Stimulated activated CD4-positive, alpha-beta T cell treated with anti-CD3 and anti-CD28 coated beads, Interleukin-1b, Interleukin-23, amount 100 ng/mL, for 4 hours (primary cell): ENCODE measurements around the gene NOS3.
A peak's percentile ranks its signal among the peaks of the same experiment; 100 is the strongest.

Experiments
- DNase-seq, 2 donors: peaks; one replicate each; pipeline ENCODE4 v3.0.0-alpha.2; 2020; ENCODE audit warnings: low read depth in 2 of 2

Gene NOS3

DNA sequence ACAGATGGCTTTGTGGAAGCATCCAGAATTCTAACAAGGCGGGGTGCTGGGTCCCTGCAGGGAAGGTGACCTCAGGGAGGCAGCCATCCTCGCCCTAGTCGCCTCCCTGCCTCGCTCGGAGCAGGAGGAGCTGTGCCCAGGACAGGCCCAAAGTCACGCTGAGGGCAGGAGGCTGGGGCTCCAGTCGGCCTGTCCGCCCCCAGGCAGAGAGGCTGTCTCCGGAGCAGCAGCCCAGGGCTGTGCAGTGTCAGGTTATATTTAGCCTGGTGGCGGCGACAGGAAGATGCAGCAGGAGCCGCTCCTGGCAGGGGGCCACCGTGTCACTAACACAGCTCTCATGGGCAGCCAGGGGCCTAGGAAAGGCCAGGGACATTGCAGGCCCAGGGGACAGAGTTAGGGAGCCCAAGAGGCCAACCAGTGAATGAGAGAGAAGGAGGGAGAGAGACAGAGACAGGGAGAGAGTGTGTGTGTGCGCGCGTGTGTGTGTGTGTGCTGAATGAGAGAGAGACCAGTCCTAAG is 26.2 kb upstream of the NOS3 start:
- DNase-seq: no peak

DNA sequence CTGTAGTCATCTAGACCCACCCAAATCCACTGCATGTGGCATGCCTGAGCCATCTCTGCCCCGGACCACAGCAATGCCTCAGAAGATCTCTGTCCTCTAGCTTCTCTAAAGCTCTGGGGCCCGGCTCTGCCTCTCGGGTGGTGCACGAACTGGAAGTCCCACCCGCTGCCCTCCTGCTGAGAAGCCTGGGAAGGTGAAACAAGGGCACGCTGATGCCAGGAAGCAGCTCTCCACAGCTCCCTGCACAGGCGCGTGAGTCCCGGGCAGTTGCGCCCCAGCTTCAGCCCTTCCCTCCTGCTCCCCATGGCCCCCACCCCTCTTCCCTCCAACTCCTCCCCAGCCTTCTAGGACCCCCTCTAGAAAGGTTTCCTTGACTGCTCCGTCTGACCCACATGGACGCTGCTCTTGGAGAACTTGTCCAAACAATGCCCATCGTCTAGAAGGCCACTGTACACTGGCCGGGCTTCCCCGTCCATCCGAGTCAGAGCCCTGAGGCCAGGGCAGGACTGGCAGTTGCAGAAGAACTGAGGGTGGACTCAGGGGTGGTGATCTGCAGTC is 25.5 kb upstream of the NOS3 start:
- no peak for DNase-seq

GRCh38 chr7:150966002-150966401 is 24.8 kb upstream of the NOS3 start:
- no peak for DNase-seq

- DNase-seq: no peak
Measured at GRCh38 chr7:150967349-150967748, 23.5 kb upstream of the NOS3 start.

GRCh38 chr7:150968056-150968733 is 22.6 kb upstream of the NOS3 start:
- DNase-seq: no peak

DNA sequence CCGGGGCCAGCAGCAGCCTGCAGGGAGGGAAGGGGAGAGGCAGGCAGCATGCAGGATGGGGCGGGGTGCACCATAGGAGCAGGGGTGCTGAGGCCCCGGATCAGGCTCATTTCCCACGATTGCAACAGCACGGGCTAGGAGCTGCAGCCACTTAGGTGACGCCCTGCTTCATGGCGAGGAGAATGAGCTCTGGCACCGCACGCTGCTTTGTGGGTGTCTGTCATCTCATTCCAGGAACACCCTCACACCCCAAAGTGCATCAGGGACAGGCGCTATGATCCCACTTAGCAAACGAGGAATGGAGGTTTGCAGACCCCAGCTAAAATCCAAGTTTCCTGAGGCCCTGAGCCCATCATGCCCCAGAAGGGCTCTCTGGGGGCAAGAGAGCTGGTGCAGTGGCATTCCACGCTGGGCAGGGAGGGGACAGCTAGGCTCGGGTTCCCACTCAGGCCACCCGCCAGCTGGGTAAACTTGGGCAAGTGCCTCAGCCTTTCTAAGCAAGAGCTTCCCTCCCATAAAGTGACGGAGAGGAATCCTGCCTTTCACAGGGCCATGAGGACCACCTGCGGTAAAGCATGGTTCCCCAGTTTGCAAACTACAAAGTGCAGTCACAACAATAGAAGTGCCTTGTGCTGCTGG is 22.0 kb upstream of the NOS3 start:
- DNase-seq: no peak

GRCh38 chr7:150969475-150969874 is 21.3 kb upstream of the NOS3 start:
- DNase-seq: no peak

GRCh38 chr7:150970424-150970823 is 20.4 kb upstream of the NOS3 start:
- DNase-seq: no peak

GRCh38 chr7:150971242-150972022 is 19.4 kb upstream of the NOS3 start:
- DNase-seq: no peak

DNA sequence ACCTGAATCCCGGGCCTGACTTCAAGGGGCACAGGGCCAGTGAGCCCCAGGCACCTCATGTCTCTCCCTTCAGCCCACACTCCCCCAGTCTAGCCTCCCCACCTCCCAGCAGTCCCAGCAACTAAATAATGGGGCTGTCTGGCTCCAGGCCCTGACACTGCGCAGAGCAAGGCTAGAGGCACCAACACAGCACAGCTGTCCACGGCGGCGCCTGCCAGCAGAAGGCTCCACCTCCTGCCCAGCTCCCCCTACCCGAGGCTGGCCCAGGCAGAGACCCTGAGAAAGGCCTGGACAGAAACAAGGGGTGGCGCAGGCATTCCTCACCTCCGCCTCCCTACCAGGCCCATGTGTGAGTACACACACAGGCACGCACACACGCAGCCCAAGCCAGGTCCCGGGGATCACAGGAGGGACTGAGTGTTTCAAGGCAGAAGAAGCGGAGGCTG is 18.8 kb upstream of the NOS3 start:
- no peak for DNase-seq

- DNase-seq: no peak
Measured at GRCh38 chr7:150972741-150973140, 18.1 kb upstream of the NOS3 start.

DNA sequence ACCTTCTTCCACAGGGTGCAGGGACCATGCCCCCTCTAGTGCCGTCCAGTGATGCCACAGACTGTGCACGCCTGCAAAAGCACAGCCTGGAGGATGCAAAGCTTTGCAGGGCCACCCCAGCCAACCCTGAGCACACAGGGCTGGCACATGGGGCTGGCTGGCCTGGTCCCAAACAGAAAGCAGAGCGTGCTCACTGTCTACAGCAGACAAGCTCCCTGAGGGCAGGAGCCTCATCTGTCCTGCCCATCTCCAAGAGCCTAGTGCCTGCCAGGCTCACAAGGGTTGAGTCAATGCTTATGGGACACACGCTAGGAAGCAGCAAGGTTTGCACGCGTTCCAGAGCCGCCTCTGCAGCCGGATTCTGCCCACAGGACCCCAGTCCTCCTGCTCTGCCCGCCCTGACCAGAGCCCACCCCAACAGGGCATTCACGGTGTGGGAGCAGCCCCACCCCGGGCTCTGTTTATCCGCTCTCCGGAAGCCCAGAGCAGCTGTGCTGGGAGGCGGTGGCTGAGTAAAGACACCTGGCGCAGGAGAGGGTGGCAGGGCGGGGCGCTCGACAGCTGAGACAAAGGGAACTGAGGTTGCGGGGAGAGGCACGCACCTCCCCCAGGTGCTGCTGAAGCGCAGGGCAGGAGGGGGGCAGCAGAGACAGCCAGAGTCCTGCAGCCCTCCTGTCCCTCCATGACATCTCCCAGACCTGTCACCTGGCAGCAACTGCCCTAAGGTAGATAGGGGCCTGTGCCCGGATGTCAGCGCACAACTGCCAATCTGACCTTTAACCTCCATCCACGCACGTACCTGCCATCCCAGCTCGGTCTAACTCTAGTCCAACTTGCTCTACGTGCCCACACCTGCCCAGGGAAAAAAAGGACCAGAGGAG is 17.0 kb upstream of the NOS3 start:
- no peak for DNase-seq

DNA sequence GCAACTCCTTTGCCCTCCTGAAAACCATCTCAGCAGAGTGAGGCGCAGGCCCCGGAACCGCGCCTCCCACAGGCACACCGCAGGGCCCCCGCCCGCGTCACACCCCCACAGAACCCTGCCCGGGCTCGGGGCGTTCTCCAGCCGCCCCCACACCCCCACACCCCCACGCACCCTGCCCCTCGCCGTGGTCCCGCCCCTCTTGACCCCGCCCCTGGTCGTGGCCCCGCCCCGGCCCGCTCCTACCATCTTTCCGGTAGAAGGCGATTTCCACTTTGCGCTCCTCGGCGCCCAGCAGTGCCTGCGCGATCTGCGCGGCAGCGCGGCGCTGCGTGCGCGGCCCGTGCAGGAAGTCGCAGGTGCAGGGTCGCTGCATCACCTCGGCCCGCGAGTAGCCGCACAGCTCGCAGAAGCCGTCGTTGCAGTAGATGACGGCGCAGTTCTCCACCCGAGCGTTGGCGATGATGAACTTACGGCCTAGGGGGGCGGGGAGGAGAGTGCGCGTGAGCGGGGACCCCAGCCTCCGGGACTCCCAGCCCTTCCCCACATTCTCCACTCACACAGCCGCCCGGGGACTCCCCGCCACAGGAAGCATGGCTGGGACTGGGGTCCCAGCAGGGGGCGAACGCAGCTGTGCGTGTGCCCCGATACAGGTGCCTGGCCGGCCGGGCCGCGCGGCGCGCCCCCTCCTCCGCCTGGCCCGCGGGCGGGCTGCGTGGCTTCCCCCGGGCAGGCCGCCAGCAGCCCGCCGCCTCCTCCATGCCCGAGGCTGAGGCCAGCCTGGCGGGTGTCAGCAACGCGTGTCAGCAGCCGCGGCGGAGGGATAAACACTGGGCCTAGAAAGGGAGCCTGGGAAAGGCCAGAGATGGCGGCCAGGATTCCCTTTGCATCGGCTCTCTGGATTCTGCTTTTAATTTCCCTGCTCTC is 16.1 kb upstream of the NOS3 start:
- peak; percentile 72 to 88 for DNase-seq

DNA sequence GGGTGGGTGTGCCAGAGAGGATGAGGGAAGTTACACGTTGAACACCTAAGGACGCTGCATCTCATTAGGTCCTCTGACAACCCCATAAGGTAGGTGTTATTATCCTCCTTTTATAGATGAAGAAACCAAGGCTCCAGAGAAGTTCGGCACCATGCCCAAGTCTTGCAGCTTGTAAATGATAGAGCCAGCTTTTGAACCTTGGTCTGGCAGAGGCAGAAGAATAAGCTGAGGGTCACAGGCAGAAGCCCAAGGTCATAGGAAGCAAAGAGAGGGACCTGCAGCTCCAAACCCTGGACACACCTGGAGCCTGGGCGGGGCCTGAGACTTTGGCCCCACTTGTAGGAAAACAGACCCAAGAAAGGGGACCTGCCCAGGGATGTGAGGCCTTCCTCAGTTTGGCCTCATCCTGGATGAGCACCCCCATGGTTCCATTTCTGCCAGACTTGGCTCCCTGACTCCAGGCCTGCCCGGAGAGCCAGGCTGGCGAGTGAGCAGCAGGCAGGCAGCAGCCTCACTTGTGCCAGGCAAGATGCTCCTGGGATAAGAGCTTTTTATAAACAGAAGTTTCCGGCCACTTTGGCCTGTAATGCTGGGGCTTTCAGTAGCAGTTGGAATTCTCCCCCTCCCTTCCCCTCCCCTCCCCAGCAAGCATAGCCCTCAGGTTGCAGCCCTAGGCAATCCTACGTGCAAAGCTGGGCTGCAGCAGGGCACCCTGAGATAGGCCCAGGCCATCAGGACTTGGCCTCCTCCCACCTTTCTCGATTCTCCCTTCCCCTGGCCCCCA is 15.1 kb upstream of the NOS3 start:
- DNase-seq: no peak

GRCh38 chr7:150976529-150977381 is 14.1 kb upstream of the NOS3 start:
- no peak for DNase-seq

- no peak for DNase-seq
Measured at GRCh38 chr7:150977382-150978125, 13.3 kb upstream of the NOS3 start.

DNA sequence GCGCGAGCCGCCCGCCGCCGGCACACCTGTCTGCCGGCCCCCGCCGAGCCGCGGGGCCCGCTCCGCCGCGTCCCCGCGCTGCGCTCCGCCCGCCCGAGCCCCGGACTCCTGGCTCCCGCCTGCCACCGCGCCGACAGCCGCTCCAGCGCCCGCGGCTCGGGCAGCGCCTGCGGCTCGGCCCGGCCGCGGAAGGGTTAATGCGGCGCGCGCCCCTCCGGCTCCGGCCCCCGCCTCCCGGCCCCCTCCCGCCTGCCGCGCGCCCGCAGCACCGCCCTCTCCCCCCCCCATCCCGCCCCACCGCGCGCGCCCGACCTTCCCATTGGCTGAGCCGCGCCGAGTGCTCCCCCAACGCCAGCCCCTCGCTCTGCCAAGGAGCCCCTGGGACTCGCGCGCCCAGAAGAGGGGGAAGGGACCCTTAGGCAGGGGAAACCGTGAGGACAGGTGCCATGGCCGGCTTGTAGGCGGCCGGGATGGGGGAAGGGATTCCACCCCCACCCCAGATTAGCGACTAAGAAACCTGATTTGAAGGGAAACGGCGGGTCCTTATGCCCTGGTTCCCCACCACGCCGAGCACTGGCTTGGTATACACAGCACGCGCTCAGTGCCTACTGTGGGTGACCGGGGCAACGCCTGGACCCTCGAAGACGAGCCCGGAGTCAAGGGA is 12.6 kb upstream of the NOS3 start, which contains the start of gene KCNH2:
Gene KCNH2 (minus strand): TSS at position 196 of the 664 bp plus-strand sequence. CDS start 408 bp downstream, outside the sequence.
- DNase-seq: peak in 1 of 2 donors; percentile 39
